Activated effector memory CD4-positive, alpha-beta T cell treated with Interleukin-2 at 50 U/mL for 16 hours (primary cell): ENCODE measurements around the gene KLHL29.

Experiments used
- DNase-seq: peaks from one replicate; pipeline ENCODE4 v3.0.0-alpha.2; 2020

KLHL29 gene

DNA sequence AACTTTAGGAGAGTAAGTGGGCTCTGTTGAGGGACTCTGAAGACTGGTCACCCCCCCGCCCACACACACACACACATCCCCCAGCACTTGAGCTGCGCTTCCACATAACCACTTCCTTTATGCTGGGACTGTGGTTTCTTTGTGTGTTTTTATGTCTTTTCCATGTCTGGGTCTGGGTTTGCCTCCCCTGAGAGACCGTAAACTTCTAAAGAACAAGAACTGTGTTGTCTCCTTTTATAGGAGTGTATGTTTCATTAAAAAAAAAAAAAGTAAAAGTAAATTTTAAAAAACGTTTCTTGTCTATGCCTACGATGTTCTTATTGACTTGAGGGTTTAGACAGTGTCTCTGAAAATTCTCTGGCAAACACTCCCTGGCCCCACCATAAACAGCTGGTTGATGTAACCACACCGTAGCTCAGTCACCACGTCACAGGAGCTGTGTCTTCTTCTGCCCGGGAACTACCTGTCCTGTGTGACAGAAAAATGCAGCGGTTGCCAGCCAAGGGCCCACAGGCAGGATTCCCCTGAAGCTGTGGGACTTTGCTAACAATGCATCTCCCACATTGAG is 68.0 kb downstream of the KLHL29 start:
- no peak for DNase-seq

DNA sequence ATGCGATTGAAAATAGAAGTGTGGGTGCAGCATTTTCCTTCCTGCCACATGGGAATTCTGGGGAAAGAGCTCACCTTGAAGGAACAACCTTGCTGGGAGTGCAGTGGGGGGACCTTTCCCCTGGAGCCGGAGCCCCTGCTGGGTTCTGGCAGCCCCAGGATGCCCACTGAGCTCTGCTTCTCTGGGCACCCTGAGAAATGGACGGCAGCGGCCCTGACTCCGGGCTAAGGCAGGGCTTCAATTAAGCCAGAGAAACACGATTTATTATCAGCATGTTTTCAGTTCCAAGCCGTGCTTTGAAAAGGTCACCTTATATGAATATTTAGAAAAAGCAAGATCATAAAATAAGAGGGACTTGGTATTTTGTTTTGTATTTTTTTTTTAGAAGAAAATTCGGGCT is 68.5 kb downstream of the KLHL29 start:
- DNase-seq: no peak

DNA sequence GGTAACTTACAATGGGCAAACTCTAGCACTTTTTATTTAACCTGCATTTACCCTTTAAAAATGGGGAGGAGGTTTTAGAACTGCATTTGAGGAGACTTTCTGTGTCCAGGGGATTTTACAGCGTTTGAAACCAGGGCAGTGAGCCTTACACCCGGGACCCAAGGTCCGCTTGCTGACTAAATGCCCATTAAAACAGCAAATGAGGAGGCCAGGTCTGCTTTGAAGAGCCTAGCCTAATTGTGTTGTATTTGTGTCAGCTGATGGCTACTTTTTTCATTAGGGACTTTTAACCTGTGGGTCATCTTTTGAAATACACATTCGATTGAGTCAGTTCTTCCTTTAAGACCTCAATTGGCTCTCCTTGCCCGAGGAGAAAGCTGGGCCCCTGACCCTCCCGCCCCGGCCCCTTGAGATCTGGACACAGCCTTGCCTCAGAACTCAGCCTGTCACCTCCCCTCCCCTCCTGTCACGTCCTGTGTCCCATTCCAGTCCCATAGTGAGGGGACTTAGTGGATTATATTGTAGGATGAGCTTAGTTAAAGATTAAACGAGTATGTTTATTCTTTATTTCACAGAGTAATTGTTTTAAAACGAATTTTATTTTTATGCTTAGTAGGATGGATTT is 69.0 kb downstream of the KLHL29 start:
- DNase-seq: no peak

GRCh38 chr2:23454501-23455120 is 69.6 kb downstream of the KLHL29 start:
- no peak for DNase-seq

- DNase-seq: no peak
Measured at GRCh38 chr2:23456396-23456795, 71.4 kb downstream of the KLHL29 start.

DNA sequence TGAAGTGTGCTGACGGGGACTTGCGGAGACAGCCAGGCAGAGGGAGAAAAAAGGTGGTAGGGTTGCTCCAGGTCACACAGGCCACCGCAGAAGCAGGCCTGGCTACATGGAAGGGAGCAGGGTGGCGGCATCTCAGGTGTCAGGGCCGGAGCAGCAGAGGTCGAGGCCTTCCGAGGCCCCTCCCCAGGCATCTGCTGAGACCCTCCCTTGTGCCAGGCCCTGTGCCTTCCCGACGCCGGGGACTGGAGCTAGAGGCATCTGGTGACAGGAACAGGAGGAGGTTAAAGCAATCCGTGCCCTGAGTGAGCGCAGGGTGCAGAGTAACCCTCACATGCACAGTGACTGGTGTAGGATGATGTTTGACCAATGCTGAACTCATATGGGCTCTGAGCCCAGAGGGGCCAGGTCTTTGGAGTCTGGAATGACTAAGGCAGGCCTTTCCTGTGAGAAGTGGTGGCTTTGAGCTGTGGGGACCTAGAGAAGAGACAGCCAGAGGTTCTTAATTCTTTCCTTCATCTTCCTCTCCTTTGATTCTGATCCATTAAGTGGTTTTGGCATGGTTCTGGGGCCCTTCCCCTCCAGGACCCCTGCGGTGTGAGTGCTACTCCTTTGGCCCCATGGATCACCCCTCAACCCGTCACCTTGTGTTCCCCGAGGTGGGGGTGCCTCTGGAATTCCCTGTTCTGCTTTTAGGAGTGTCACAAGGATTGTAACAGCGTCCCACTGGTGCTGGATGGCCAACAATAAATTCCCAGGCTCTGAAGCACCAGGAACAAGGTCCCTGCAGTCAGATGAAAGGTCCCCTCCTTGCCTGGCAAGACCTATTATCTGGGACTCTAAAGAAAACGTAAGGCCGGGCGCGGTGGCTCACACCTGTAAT is 72.1 kb downstream of the KLHL29 start:
- DNase-seq: no peak

DNA sequence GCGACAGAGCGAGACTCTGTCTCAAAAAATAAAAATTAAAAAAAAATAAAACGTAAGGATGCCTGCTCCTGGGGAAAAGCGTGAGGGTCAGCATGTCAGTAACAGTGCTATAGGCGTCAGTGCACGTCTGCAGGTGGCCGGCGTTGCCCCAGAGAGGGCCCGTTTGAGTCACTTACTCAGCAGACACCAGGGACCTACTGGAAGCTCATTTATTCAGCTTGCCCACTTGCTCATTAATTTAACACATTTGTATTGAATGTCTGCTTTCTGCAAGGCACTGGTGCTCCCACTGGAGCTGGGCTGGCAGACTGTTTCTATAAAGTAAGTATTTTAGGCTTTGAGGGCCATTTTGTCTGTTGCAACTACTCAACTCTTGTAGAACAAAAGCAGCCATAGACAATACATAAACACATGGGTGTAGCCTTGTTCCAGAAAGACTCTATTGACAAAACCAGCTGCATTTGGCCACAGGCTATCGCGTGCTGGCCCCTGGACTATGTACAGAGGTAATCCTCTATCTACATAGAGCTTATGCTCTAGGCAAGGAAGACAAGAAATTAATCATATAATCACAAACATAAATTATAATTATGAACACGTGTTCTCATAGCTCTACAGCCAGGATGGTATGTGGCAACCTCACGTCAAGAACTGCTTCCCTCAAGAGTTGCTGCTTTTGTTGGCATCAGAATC is 73.2 kb downstream of the KLHL29 start:
- no peak for DNase-seq

DNA sequence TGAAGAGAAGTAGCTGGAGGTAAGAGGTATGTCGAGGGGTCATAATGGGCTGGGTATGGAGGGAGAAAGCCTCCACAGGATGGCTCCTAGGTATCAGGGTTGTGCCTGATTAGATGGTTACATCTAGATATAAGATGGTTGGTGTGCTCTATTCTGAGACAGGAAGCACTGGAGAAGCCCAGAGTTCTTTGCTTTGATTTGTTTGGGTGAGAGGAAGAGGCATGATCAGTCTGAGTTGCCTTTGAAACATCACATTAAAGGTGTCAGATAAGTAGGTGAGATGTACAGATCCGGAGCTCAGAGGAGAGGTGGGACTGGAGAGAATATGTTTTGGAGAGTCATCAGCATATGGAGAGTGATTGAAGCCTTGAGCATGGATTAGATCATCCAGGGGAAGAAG is 74.1 kb downstream of the KLHL29 start:
- no peak for DNase-seq

- no peak for DNase-seq
Measured at GRCh38 chr2:23460228-23460627, 75.2 kb downstream of the KLHL29 start.

DNA sequence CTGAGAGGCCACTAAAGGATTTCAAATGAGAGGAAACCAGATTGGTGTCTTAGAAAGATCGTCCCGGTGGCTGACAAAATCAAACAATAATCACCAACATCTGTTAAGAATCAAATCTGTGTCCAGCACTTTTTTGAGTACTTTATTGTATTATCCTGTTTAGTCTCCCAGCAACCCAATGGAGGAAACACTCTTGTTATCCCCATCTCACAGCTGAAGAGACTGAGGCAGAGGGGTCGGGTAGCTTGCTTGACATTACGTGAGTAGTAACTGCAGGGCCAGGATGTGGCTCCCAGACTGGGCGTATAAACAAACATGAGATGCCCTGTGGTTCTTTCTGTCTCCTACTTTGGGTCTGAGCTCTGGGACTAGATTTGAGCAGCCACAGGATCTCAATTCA is 76.0 kb downstream of the KLHL29 start:
- no peak for DNase-seq

DNA sequence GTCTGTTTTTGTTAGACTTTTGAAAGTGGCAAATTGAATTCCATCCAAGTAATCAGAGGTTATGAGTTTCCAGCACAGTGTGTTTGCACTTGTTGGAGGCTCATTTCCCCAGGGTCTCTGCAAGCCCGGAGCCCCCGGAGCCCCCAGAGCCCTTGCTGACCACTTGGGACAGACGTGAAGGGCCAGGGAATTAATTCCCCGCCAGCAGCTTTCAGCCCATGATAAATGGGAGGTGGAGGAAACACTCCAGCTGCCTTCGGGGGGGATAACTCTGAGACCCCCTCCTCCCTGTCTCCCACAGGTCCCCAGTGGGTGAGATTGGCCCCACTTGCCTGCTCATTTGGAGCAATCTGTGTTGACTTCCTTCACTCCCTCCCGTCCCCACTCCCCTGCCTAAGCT is 79.2 kb downstream of the KLHL29 start:
- DNase-seq: no peak

DNA sequence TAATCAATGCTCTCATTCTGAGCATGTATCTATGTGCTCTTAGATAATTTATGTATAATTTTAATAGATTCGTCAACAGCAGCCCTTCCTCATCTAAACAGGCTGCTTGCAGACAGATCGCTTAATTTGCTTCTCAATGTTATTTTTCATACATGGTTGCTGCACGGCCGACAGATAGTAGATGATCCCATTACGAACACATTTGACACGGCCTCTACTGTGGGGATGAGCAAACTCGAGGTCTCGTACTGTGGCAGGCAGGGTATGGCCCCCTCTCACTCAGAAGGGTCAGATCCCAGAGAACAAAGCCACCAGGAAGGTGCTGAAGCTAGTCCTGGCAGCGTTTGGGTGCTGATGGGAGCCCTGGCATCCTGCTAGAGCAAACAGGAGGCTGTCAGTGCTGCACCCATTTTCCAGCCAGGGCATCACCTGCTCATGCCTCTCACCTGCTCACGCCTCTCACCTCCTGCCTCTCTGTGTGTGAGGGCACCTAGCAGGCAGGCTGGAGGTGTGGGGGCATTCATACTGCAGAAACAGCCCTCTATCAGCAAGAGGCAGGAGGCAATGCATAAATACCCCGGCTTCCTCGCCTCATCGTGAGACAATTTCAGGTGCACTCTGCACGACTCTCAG is 80.0 kb downstream of the KLHL29 start:
- DNase-seq: no peak

GRCh38 chr2:23465936-23466335 is 81.0 kb downstream of the KLHL29 start:
- no peak for DNase-seq

DNA sequence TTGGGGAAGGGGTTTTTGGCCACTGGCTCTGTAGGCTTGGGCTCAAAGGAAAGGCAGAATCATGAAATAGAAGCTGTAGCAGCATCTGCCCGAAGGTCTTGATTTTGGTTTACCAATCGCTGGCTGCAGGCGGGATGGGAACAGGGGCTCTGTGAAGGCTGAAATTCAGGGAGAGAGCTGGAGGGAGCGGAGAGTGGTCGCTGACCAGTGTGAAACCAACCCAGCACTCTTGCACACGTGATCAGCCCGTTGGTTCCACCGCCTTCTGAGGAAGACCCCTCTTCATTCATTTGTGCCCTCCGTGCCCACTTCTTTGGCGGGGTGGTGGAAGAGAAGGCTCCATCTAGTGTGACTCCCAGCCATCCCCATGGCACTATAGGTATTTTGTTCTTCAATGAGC is 82.6 kb downstream of the KLHL29 start:
- no peak for DNase-seq

DNA sequence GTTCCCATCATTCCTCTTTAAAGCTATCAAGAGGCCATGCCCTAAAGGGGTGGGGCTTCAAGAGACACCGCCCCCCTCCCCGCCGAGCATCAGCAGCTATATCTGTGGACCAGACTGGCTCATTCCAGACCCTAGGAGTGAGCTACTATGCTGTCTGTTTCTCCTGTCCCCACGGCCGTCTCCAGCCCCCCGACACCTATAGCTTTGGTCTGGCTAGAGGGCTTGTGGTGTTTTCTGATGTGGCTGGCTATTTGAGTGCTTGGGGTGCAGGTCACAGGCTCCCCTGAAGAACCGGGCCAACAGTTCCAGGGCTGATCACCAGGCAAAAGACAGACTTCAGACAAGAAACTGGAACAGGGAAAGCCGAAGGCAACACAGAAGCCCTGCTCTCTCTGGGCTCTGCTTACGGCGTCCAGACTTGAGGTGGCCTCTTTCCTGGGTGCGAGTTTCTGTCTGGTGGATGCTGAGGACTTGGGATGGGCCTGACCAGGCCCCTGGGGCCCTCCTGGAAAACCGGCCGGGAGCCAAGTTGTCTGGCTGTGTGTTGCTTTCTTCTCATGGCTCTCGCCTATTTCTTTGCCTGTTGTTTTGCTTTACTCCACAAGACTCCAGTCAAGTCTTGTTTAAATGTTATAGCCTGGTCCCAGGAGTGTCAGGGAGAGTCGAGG is 83.6 kb downstream of the KLHL29 start:
- DNase-seq: no peak

DNA sequence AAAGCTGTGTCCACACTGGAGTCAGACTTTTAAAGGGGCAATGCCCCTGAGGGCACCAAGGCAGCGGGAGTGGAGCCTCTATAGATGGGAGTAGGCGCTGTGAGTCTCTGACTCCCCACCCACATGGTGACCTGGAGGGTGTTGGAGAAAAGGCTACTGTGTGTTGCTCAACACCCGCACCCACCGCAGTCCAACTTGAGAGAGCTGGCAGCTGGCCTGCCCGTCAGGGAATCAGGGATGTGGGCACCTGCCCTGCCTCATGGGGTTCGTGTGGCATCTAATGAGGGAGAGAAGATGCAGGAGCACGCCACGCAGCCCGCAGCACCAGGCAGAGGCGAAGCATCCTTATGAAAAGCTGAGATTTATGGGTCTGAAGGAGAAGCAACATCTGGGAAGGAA is 84.2 kb downstream of the KLHL29 start:
- DNase-seq: no peak

- DNase-seq: no peak
Measured at GRCh38 chr2:23475036-23475435, 90.1 kb downstream of the KLHL29 start.

DNA sequence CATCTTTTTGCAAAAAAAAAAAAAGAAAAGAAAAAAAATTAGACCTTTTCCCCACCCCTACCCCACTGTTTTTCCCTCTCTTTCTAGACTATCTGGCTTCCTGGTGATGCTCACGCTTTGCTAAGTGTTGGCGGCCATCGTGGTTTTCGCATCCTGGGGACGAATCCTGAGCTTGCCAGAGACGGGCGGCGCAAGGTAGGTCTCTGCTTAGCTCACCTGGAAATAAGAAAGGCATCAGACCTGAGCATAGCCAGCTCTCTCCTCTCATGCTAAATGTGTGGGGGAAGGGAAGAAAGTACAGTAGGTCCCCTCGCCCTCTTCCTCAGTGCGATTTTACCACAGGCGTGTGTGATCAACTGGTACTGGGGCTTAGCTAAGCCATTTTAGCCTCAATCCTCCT is 90.5 kb downstream of the KLHL29 start:
- DNase-seq: no peak

- no peak for DNase-seq
Measured at GRCh38 chr2:23476786-23477185, 91.8 kb downstream of the KLHL29 start.

GRCh38 chr2:23477392-23477791 is 92.4 kb downstream of the KLHL29 start:
- DNase-seq: no peak

DNA sequence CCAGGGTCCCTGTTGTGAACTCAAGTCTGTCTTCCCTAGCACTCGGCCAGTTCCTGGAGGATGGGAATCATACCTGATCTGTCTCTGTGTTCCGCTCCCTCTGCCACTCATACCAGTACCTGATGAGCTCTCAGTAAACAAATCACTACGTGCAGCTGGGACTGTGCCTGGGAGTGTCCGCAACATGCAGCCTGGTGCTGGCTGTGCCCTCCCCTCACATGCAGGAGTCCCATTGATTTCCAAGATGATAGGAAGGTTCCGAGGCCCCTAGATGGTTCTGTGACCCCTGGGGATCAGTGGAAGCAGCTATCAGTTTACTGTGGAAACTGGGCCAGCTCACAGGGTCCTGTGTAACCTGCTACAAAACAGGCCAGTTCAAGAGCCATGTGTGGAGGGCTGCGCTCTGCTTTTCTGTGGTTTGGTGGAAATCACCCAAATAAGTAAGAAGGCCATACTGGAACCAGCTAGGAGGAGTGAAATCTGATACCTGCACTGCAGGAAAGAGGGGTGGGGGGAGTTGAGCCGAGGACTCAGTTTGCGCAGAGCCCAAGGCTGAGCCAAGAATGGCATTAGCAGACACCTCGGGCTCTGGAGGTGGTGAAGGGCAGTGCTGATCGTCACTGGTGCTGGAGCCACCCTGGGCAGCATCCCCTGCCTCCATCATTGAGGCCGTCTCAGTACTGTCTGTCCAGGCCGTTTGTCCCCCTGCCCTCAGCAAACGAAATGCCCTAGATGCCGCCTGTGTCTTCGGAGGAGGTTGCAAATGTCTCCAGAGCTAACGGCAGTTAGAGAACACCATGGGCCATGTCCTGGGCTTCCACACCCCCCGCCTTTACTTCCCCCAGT is 93.3 kb downstream of the KLHL29 start:
- no peak for DNase-seq
